Measurements from ENCODE around the gene AFF3.

The AFF3 gene

GRCh38 chr2:99496021-99496420, 646.4 kb downstream of the AFF3 start:
- DNase-seq (ENCODE audit: low spot score): no peak

Measured in SK-N-DZ (cell line).